Measurements from ENCODE around the gene MARCHF9.

The MARCHF9 gene

DNA sequence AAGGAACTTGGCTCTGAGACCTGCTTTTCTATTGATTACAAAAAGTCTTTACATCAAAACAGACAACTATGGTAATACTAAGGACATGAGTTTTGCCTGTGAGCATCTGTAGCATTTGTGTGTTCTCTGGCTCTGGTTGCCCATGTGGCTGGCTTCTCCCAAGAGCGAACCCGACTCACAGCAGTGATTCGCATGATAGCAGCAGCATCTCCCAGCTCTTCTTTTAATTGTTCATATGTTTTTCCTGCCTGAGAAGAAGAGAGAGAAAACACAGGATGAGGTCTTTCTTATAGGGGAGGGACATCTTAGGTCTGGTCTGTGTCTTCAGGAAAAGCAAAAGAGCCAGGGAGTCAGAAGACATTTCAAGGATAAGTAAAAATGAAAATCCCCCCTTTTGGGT lies 46.1 kb downstream of the MARCHF9 start:
- no peak for DNase-seq (ENCODE audit: low read depth)

DNA sequence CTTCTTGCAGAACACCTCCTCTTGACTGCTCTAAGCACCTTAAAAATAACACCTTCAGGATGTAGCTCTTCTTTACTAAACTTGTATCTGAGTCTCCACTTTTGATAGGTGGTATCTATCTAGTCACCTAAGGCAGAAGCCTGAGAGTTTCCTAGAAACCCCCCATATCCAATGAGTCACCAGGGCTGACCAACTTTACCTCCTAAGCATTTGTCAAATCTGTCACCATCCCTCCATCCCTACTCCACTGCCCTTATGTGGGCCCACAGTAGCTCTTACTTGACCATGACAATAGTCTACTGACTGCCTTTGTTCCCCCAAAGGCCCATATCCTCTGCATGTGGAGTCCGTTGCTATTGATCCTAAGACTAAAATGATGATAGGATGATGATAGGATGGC lies 47.7 kb downstream of the MARCHF9 start:
- no peak for DNase-seq (ENCODE audit: low read depth)

DNA sequence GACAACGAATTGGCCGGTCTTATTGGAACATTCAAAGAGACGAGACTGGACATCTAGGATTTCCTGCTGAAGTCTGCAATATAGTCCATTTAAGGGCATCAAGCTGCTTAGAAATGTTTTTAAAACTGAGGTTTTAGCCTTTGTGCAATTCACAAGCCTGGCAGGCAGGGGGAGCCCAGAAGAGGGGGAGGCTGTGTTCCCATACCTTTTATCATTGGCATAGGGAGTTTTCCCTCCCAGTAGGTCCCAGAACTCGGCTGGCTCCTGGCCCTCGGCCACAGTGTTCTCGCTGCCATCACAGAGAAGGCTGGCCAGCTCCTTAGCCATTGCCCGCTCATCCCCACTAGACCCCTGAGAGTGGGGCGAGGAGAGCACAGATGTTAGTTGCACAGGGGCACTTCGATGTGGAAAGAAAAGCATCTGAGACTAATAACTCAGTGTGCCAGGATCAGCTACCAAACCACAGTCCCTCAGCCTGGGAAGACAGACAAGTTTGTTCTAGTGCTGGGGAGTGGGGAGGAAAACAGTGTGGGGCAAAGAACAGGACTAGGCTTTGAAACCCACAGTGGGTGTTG lies 48.5 kb downstream of the MARCHF9 start:
- no peak for DNase-seq (ENCODE audit: low read depth)

DNA sequence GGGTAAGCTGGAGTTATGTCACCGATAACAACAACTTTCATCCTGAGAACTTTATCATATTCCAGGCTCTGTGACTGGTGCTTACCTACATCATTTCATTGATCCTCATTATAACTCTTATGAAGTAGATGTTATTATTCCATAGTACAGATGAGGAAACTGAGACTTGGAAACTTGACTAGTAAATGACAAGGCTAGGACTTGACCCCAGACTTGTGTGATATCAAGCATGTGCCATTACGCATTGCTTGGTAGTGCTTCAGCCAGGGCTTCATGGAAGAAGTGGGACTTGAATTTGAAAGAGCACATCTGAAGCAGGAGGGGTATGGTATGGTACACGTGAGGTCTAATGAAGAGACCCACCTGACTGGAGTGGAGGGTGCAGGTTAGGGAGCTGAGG lies 51.8 kb downstream of the MARCHF9 start:
- DNase-seq (ENCODE audit: low read depth) = no peak

DNA sequence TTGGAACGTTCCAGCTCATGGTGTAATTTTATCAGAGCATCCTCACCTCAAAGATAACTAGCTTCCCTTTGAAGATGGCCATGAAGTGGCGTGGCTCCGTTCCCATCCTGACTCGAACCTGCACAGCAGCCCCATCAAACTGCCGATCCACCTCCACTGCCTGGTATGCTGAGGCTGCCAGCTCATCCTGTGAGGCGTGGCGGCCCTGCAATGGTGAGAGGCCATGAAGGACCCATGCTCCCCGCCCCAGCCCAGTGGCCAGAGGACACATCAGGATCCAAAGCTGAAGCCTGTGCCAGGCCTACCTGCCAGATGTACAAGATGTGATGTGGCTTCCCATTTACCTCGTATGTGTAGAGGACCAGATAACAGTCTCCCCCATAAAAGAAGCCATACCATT lies 52.4 kb downstream of the MARCHF9 start:
- no peak for DNase-seq (ENCODE audit: low read depth)

DNA sequence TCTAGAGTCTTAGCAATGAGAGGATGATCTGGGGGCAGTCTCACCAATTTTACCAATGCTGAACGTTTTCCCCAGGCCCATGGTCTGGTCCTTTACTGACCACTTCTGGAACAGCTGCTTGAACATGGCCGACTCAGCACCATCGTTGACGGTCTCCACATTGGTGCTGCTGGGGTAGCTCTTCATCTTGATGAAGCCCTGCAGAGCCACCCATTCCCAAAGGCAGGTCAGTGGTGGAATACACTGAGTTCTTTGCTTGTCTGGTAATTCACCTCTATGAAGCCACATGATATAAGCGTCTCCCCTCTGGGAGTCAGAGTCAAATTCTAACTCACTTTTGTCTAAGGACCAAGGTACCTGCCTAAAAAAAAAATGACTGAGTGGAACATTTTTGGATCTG lies 53.4 kb downstream of the MARCHF9 start:
- DNase-seq (ENCODE audit: low read depth) = no peak

DNA sequence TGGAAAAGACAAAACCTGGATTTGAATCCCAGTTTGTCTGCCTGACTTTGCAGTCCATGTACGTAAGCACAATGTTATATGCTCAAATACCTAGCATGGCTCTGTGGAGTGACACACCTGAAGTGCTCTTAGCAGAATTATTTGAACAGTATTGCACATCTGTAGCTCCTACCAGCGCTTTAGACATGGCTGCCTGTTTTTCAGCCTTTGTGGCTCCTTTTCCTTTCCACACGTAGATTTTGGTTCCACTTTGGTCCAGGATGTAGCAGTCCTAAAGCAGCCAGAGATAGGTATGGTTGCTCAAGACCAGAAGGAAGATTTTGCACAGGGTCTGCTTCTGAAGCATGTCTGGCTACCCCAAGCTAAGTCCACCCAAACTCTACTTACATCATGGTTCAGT lies 54.5 kb downstream of the MARCHF9 start:
- DNase-seq (ENCODE audit: low read depth) = no peak
